Breast epithelium (tissue), 3 donors: ENCODE data around the gene PCGF1.

Experiments
- CTCF ChIP-seq, 3 donors: fragments of 450-650 bp; IDR thresholded peaks; one replicate each; pipeline ENCODE4 v1.5.1; 2016 to 2017; ENCODE audit warnings: antibody characterized with exemption in 3 of 3, mild to moderate bottlenecking in 3 of 3, moderate library complexity in 3 of 3
- POLR2A ChIP-seq: fragments of 450-650 bp; IDR thresholded peaks from one replicate; pipeline ENCODE4 v1.6.1; 2016; ENCODE audit warnings: antibody characterized with exemption, mild to moderate bottlenecking, moderate library complexity
- POLR2AphosphoS5 ChIP-seq, 3 donors: sonication (generic); formaldehyde crosslinking; IDR thresholded peaks; one replicate each; pipeline ENCODE4 v1.6.1; 2017; ENCODE audit warnings: antibody characterized with exemption in 3 of 3

- TF ChIP-seq CTCF (IDR thresholded peaks at IDR 0.05) (no peak), POLR2AphosphoS5 (IDR thresholded peaks at IDR 0.05) (no peak), POLR2A (no peak)
Observed at GRCh38 chr2:74527741-74528140, 20.2 kb upstream of the PCGF1 start.
